Mucosa of rectum (tissue), 2 donors: ENCODE results near the gene OR2T12.
"Not testable (repeated sequence)": the region's sequence is repeated elsewhere in the genome, so short reads cannot be mapped to it uniquely, and the experiment has no call there.

Experiments used
- H3K27ac ChIP-seq, 2 donors: one replicate each; pipeline ENCODE4 v1.7.0; 2013; ENCODE audit warnings: inconsistent platforms in 2 of 2, low read depth in 2 of 2, low read length in 2 of 2
- H3K27me3 ChIP-seq, 2 donors: one replicate each; pipeline ENCODE4 v1.7.0; 2013; ENCODE audit warnings: low read length in 2 of 2; ENCODE audit not compliant: control insufficient read depth in 2 of 2, insufficient read depth in 2 of 2
- H3K36me3 ChIP-seq, 2 donors: one replicate each; pipeline ENCODE4 v1.7.0; 2013; ENCODE audit warnings: low read length in 2 of 2; ENCODE audit not compliant: control insufficient read depth in 2 of 2, insufficient read depth in 2 of 2
- H3K4me1 ChIP-seq, 2 donors: one replicate each; pipeline ENCODE4 v1.7.0; 2013; ENCODE audit warnings: low read length in 2 of 2, mild to moderate bottlenecking in 1 of 2; ENCODE audit not compliant: control insufficient read depth in 2 of 2, insufficient read depth in 2 of 2
- H3K4me3 ChIP-seq, 2 donors: one replicate each; pipeline ENCODE4 v1.7.0; 2013; ENCODE audit warnings: low read length in 2 of 2
- H3K9ac ChIP-seq, 2 donors: one replicate each; pipeline ENCODE4 v1.7.0; 2013; ENCODE audit warnings: low read length in 2 of 2, low read depth in 1 of 2, mild to moderate bottlenecking in 1 of 2
- H3K9me3 ChIP-seq, 2 donors: one replicate each; pipeline ENCODE4 v1.7.0; 2013; ENCODE audit warnings: low read length in 2 of 2; ENCODE audit not compliant: control insufficient read depth in 2 of 2
- donor health status: healthy.
- donor health status: Normal muscosa, but diverticular disease.

The OR2T12 gene

GRCh38 chr1:248268178-248268577 lies 35.0 kb downstream of the OR2T12 start:
- no peaks in the 10 kb centered on the region for H3K4me1 ChIP-seq
- H3K27me3 ChIP-seq, result no peaks in the 10 kb centered on the region
- H3K9me3 ChIP-seq, result peaks cover 0 to 5% of the 10 kb centered on the region in 2 donors
- no peak overlapping the region for H3K27ac ChIP-seq
- H3K36me3 ChIP-seq, result no peaks in the 10 kb centered on the region
- H3K4me3 ChIP-seq, result no peak overlapping the region
- H3K9ac ChIP-seq, result no peak overlapping the region

- H3K4me3 ChIP-seq, H3K9ac ChIP-seq, H3K27ac ChIP-seq, H3K4me1 ChIP-seq, H3K9me3 ChIP-seq, H3K27me3 ChIP-seq, H3K36me3 ChIP-seq: not testable (repeated sequence)
Observed at GRCh38 chr1:248259309-248259708, 43.9 kb downstream of the OR2T12 start.

DNA sequence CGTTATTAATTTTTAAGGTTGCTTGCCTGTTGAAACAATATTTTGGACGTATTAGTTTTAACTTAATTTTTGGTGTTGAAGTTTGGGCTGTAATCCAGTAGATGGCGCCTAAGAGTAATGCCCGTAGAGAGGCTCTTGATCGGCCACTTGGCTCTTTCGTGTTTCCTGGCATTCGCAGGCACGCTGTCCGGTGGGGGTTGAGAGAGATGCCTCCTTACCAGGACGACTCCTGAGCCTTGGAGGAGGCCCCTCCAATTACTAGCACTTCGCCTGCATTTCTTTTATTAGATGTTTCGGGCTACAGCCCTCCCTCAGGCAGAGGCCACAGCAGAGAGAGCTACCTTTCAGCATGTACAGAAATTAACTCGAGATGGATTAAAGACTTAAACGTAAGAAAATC lies 60.0 kb downstream of the OR2T12 start:
- H3K27ac ChIP-seq, result no peak overlapping the region
- H3K36me3 ChIP-seq, result no peaks in the 10 kb centered on the region
- no peaks in the 10 kb centered on the region for H3K27me3 ChIP-seq
- H3K4me1 ChIP-seq, result no peaks in the 10 kb centered on the region
- H3K9me3 ChIP-seq, result no peaks in the 10 kb centered on the region
- H3K9ac ChIP-seq, result no peak overlapping the region
- peak overlapping the region in 1 of 2 donors; percentile 23 for H3K4me3 ChIP-seq
